Amygdala (tissue), 56 donors: ENCODE results near the gene VSIG1.
A peak's percentile ranks its signal among the peaks of the same experiment; 100 is the strongest.

ENCODE experiments used
- DNase-seq, 56 donors: peaks; one replicate each; lab custom pipeline; 2025; lab: John Stamatoyannopoulos, UW

Gene VSIG1

DNA sequence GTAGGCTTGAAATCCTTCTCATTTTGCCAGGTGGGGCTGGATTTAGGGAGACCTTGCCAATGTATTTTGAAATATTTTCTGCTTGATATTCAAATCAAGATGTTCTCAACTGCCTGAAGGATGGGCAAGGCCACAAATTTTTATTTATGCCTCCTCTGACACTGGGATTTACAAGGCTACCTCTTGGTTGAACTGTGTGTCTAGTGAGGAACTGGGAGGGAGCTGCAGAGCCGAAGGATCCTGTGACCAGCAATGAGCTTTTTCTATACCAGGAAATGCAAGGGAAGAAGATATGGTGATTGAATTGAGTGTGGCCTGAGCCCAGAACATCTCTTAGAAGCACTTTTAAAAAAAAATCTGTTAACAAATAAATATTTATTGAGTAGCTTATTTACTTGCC, 14.9 kb downstream of the VSIG1 start:
- DNase-seq: no peak

DNA sequence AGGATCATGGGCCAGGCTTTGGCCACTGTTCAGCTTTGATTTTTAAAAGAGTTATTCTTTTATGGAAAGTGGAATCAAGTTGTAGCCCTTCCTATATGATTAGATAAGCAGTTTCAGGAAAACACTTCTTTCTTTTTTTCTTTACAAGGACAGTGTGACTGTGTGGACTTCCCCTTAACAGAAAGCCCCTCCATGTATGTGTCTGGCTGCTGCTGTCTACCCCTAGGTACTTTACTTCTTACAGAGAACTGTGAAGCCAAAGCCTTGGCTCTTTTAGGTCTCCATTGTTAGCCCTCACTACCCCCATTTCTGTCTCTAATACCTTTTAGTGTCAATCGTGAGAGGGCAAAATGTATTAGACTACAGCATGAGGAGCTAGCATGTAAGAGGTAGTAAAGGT, 19.1 kb downstream of the VSIG1 start:
- DNase-seq: no peak

DNA sequence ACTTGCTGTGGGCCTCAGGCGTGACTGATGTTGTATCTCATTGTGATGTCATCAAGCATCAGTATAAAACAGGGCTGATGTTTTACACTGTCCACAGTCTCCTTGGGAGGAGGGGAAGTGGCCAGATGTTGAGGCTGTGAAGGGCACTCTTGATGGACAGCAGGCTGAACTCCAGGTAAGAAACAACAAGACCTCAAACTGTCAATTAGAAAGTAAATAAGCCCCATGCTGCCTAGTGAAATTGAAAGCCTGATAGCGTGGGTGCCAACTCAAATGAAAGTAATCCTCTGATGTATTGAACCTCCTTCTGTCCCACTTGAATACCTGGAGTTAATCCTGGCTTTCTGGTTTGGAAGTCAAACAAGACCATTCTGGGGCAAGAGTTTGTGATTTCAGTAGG, 19.7 kb downstream of the VSIG1 start:
- no peak for DNase-seq

DNA sequence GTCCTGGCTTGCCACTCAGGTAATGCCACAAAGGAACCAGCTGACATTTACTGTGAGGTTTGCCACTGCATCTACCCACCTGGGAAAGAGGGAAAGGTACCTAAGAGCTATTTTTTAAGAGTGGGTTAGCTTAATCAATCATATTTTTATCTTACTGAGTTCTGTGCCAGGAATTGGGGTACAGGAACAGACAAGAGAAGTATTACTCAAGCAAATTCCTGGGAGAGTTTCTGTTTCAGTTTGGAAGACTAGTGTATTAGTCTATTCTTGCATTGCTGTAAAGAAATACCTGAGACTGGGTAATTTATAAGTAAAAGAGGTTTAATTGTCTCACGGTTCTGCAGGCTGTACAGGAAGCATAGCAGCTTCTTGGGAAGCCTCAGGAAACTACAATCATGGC, 23.3 kb downstream of the VSIG1 start:
- DNase-seq: no peak

DNA sequence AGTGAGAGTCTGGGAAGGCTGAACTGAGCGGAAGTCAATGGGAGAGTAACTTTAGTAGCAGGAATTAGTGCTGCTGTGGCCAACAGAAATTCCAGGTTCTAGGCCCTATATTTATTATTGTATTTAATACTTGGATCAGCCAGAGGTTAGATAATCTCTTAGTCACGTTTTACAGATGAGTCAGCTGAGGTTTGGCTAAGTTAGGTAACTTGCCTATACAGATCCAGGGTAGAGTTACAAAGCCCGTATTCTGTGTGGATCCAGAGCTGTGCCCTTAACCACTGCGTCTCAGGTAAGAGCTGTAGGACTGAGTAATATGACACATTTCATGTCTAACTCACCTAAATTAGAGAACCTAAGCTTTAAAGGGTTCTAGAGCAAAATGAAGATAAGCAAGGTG, 26.0 kb downstream of the VSIG1 start:
- DNase-seq: no peak

DNA sequence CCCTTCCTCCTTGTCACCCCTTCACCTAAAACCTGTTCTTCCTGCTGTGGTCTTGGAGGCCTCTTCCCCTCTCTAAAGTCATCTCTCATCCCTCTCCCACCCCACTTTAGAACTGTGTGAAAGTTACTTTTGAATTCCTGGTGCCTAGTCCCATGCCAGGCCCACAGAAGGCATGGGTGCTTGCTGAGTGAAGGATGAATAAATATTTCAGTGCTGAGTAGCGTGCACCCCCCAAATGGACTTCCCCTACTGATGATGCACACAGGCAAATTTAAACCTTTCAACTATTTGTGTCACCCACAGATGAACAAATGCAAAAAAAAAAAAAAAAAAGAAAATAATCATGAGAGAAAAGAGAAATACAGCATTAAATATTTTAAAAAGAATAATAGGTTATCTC, 26.7 kb downstream of the VSIG1 start:
- no peak for DNase-seq

DNA sequence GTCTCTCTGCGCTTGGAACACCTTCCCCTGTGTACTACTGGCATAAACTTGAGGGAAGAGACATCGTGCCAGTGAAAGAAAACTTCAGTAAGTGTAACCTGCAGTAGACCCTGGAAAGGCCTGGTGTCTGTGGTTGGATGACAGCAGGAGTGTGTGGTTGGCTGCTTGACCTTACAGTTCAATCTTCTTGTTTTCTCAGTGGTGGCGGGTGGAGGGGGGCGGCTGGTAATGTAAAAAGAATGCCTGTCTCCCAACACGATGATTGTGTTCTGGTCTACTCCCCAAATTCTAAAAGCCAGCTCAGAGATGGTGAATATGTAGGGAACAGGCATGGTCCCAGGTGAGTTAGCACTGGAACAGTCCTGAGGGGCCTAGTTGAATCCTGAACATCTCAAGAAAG, 27.9 kb downstream of the VSIG1 start:
- DNase-seq: no peak

DNA sequence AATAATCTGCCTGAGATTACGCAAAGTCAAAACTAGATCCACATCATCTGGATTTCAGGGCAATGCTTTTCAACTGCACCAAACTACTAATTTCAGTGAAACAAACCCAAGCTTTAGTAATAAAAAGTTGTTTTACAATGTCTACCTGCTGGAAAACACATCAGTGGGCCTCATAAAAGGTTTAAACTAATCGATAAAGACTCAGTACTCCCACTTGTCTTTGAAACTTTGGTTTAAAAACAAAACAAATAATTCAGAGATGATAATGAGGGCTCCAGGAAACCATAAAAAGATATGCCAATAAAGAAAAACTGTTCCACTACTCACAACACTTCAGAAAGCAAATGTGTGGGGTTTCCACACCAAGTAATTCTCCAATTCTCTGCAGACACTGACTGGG, 36.2 kb downstream of the VSIG1 start:
- DNase-seq: no peak

DNA sequence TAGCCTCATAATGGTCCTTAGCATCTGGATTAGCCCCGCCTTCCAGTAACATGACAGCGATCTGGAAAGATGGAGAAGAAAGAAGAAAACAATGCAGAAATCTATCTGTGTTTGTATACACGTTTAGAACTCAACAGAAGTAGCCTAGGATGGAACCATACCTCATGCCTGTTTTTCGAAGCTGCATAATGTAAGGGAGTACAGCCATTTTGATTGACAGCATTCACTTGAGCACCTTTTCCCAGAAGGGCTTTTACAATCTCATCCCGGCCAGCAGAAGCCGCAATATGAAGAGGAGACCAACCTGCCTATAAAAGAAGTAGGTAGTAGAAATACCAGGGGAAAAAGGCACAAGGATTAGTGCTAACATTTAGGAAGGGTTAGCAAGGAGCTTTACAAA, 42.9 kb downstream of the VSIG1 start:
- DNase-seq: no peak

DNA sequence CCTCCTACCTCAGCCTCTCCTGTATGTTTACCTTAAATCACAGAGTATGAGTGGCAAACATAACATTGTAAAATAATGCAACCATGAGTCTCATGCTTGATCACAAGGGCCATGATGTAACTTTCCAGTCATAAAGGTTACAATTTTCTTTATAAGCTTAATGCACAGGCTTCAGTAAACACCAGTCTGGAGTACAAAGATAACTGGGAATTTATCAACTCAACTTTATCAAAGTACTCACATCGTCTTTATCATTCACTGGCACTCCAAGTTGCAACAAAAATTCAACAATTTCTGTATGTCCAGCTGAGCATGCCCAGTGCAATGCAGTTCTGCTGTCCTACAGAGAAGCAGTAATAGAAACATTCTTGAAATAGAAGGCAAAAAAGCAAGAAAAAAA, 43.6 kb downstream of the VSIG1 start:
- DNase-seq: no peak

DNA sequence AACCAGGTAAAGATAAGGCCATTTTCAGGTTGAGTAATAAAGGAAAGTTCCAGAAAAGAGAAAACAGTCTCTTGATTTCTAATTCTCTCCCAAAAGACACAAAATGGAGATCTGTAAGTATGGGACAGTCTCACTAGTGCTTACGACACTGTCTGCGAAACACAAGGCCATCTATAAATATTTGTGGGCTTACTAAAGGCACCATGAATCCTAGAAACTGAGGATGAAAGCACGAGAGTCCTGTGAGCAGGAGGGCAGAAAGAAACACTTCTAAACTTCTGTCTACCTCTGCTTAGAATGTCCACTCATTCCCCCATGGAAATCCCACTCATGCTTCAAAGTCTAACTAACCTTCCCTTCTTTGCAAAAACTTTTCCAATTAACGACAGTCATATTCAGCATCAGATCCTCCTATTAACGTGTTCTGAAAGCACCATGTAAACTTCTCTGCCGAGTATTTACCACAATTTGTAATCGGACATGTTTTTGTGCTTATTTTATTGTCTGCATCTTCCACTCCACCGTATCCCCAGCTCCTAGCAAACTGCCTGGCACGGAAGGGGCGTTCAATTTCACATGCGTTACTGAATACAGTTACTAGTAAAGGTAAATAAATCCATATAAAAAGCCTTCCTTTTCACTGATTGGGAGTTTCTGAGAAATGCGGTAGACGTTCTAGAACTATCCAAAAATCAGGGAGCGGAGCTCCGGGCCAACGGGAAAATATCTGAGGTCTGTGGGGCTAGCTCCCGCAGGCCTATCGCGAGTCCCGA, 45.8 kb downstream of the VSIG1 start:
- DNase-seq: peak in 1 of 56 donors; percentile 7

DNA sequence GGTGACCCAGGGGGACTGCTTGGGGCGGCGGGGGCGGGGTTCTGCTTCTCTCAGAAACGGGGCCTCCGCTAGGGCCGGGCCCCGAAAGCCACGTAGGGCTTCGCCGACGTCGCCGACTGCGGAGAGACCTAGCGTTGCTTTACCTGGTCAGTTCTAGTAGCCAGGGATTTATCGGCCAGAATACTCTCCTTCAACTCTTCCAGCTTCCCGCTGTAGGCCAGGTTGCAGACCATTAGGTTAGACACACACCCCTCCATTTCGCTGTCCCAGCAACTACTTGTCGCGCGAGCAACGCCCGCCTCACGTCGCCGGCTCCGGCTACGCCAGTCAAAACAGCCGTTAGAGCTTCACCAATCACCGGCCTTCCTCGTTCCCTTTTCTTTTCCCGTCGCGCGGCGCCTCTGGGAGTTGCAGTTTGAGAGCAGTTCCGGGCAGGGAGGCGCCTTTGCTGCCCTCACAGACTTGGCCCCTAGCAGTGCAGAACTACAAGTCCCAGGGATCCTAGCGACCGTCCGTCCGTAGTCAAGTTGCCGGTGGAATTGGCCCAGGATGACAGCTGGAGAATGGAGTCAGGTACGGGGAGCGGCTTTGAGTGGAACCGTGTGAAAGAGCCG, 46.5 kb downstream of the VSIG1 start, which contains the start of the genes ATG4A and PSMD10:
Gene ATG4A, plus strand, starts transcription at position 515 of the 614 bp plus-strand sequence. Its CDS starts 49 bp downstream, at position 564.
Gene PSMD10, minus strand, starts transcription at position 279 of the 614 bp plus-strand sequence. Its CDS starts 22 bp downstream, at position 257.
- peak; percentile 15 to 95 (median 87) for DNase-seq

DNA sequence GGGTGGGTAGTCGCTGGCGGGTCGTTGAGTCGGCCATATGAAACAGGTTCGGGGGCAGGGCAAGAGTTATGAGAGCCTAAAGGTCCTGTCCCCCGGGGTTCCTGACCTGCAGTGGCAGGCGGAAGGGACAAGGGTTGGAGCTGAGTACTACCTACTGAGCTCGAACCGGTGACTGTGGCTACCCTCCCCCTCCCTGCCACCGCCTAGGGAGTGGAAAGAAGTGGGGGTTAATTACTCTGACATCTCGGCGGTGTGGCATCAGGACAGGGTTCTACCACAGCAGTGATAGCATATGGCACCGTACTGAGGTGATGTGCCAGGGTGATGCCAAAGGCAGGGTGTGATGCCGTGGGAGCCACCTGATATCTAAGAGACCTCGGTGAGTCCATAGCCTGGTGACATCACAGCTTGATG, 47.0 kb downstream of the VSIG1 start:
- DNase-seq: peak in 3 of 56 donors; percentile 17 to 55 (median 21)

DNA sequence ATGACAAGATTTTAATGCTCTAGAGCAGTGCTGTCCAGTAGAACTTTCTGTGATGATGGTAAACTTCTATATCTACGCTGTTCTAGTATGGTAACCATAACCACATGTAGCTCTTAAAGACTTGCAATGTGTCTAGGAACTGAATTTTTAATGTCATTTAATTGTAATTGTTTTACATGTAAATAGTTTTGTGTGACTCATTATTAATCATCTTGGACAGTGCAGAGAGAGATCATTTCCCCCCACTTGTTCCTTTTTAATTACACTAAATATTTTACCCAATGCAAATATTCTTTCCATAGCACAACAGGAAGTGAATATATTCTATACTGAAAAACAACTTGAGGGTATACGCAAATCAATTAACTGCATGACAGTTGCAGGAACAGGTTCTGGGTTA, 52.5 kb downstream of the VSIG1 start:
- no peak for DNase-seq

DNA sequence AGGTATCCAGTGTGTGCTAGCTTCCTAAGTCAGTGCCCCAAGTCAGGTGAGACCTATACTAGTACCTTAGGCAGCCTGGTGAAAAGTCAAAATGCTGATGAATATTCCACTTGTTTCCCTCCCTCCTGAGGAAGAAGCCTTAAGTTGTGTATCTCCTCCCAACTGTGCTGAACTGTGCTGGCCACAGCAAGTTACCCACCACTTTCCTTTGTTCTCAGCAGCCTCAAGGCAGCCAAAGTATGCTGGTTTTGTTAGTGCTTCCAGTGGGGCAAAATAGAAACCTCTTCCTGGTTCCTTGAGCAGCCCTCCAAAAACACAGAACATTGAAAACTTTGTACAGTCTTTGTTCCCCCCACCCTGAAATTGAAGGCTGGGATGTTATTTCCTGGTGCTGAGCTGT, 60.6 kb downstream of the VSIG1 start:
- DNase-seq: no peak

DNA sequence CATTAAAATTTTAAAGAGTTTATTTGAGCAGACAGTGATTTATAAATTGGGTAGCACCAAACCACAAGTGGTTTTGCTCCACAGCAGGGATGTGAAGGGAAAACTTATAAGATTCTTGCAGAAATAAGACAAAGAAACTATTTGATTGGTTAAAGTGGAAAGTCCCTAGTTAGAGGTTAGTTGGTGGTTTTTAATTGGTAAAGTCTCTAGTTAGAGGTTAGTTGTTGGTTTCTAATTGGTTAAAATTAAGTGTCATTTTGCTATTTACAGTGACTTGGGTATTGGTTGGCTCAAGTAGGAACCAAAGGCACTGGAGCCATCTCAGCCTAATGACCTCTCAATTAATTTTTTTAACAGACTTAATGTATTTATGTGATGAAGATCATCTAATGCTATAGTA, 69.7 kb downstream of the VSIG1 start:
- no peak for DNase-seq

DNA sequence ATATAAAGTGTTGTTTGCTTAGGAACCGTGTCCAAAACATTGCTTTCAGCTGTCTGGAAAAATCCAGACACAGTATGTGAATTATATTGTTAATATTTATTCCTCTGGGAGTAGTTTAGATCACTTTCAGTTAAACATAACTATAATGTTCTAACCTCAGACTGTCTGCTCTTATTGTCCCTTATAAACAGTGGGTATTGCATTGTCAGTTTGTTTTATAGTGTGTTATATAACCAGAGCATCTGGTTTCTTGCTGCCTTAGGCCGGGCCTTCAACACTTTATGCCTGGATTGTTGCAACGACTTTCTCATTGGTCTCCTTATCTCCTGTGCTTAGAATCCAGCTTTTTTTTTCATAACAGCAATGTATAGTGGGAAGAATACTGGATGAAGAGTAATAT, 73.1 kb downstream of the VSIG1 start:
- DNase-seq: no peak

DNA sequence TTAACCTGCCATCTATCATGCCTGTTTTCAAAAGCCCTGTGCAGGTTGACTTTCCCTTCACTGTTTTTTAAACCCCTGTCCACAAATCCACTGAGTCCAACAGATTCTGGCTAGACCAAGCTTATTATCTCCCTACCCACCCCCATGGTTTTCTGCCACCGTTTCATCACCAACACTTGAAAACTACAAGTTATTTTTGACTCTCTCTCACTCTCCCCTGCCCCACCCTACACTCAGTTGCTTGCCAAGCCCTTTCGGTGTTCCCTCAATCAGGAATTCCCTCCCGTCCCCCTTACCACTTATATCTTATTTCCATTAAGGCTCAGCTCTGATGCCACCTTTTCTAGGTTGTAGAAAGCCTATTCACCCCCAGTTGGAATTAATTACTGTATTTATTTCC, 76.4 kb downstream of the VSIG1 start:
- no peak for DNase-seq

DNA sequence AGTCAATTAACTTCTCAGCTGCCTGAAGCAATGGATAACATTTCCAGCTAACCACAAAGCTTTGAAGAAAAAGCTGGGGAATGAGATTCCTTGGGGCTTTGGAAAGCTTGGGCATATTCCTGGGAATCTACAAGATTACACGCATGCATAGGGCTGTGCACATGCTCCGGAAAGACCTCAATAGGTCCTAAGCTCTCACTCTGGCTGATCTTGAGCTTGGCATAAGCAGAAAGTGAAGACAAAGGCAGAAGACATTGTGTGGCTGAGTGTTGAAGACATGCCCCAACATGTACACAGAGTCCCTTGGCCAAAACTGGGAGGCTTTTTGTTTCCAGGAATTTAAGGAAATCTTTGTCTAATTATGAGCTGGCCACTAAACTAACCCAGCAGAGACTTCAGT, 77.9 kb downstream of the VSIG1 start:
- no peak for DNase-seq

DNA sequence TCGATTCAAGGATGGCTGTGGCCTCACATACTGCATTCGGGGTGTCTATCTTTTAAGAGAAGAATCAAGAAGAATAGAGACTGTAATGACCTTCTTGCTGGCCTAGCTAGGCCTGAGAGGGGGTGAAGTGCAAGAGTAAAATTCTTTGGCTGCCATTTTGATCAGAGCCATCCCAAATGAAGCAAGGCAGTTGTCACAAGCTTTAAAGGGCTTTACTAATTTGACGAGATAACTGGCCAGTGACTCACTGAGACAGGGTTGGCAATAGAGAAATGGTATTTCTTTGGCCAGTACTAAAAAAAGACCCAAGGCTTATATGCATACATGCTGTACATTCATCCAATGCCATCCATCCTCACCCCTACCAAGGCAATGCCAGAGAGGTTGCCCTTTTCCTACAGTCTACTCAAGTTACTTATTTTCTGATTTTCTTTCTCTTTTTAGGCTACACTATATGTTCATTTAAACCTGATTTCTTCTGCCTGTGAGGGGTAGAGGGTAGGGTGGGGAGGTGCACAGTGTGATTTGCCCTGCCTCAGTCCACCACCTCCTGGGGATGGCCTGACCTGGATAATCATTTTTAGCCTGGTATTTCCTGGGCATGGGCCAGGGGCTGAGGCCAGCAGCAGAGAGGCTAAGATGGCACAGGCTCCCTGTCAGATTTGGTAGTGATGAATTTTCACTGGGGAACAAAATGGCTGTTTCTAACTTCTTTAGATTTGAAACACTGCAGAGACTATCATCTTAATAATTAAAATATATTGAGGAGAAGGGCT, 78.9 kb downstream of the VSIG1 start:
- DNase-seq: no peak

DNA sequence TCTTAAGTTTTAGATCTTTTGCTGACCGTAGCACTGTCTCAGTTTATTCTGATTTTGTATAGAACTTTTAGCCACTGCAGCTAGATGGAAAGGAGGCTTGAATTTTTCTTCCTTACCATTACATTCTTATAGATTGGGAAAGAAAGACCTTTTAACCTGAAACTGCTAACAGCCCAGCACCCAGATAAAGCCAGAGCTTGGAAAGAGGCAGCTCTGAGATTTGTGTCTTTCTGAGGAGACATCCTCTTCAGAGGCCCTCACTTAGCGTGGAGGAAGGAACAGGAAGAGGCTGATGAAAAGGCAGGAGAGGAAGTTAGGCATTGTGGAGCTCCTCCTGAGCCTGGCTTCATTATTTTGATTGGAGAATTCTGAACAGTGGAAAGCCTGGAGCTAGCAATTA, 81.8 kb downstream of the VSIG1 start:
- no peak for DNase-seq
